SK-N-SH treated with all-trans-retinoic acid at 6 μM for 48 hours (cell line): Measurements from ENCODE around the gene VAC14.

ENCODE experiments used
- ATAC-seq: fragments of 200-7000 bp; cut with Tn5 transposase; 3 replicates; pipeline ENCODE4 v1.9.1; 2020; ENCODE audit warnings: mild to moderate bottlenecking, moderate library complexity
- ARNTL ChIP-seq: fragments of 450-650 bp; formaldehyde crosslinking; IDR thresholded peaks from 2 replicates; pipeline ENCODE4 v1.5.0; 2020; ENCODE audit warnings: low read depth, mild to moderate bottlenecking, moderate library complexity, borderline replicate concordance
- BACH2 ChIP-seq: fragments of 250-450 bp; sonication (Bioruptor Pico); IDR thresholded peaks from 2 replicates; pipeline ENCODE4 v1.9.0; 2021; ENCODE audit warnings: mild to moderate bottlenecking, borderline replicate concordance
- ESRRG ChIP-seq: fragments of 250-450 bp; sonication (Bioruptor Pico); IDR thresholded peaks from 2 replicates; pipeline ENCODE4 v1.6.1; 2021; ENCODE audit warnings: mild to moderate bottlenecking
- GLIS3 ChIP-seq: fragments of 250-450 bp; sonication (Bioruptor Pico); IDR thresholded peaks from 2 replicates; pipeline ENCODE4 v1.5.0; 2020; ENCODE audit warnings: mild to moderate bottlenecking, moderate library complexity
- ISL1 ChIP-seq: fragments of 250-450 bp; sonication (Bioruptor Pico); IDR thresholded peaks from 2 replicates; pipeline ENCODE4 v2.1.2; 2022; ENCODE audit warnings: mild to moderate bottlenecking, moderate library complexity
- OSR1 ChIP-seq: fragments of 250-450 bp; sonication (Bioruptor Pico); IDR thresholded peaks from 2 replicates; pipeline ENCODE4 v1.8.0; 2022; ENCODE audit warnings: moderate library complexity, mild to moderate bottlenecking, inconsistent platforms
- PPARA ChIP-seq: fragments of 250-450 bp; sonication (Bioruptor Pico); IDR thresholded peaks from 2 replicates; pipeline ENCODE4 v1.5.0; 2020; ENCODE audit warnings: mild to moderate bottlenecking, borderline replicate concordance
- SNAI2 ChIP-seq: fragments of 250-450 bp; sonication (Bioruptor Pico); IDR thresholded peaks from 2 replicates; pipeline ENCODE4 v1.5.0; 2020; ENCODE audit warnings: mild to moderate bottlenecking, moderate library complexity
- TCF4 ChIP-seq: fragments of 250-450 bp; sonication (Bioruptor Pico); IDR thresholded peaks from 2 replicates; pipeline ENCODE4 v1.8.0; 2021; ENCODE audit warnings: mild to moderate bottlenecking, moderate library complexity, borderline replicate concordance
- TOX ChIP-seq: fragments of 250-450 bp; sonication (Bioruptor Pico); IDR thresholded peaks from 2 replicates; pipeline ENCODE4 v1.8.0; 2021; ENCODE audit warnings: mild to moderate bottlenecking, moderate library complexity, borderline replicate concordance
- ZC3H10 ChIP-seq: fragments of 250-450 bp; sonication (Bioruptor Pico); IDR thresholded peaks from 2 replicates; pipeline ENCODE4 v1.5.1; 2021; ENCODE audit warnings: mild to moderate bottlenecking, moderate library complexity
- ZFP3 ChIP-seq: fragments of 250-450 bp; sonication (Bioruptor Pico); IDR thresholded peaks from 2 replicates; pipeline ENCODE4 v1.5.0; 2020; ENCODE audit warnings: mild to moderate bottlenecking, moderate library complexity
- ZFP30 ChIP-seq: fragments of 450-650 bp; formaldehyde crosslinking; IDR thresholded peaks from 2 replicates; pipeline ENCODE4 v1.5.0; 2022; ENCODE audit warnings: mild to moderate bottlenecking, moderate library complexity
- ZNF70 ChIP-seq: fragments of 450-650 bp; formaldehyde crosslinking; IDR thresholded peaks from 2 replicates; pipeline ENCODE4 v1.5.0; 2020; ENCODE audit warnings: mild to moderate bottlenecking, moderate library complexity
- ZNF8 ChIP-seq: fragments of 450-650 bp; formaldehyde crosslinking; IDR thresholded peaks from 2 replicates; pipeline ENCODE4 v1.5.0; 2020; ENCODE audit warnings: mild to moderate bottlenecking, moderate library complexity
- TF ChIP-seq, protein P1 (sequence below): fragments of 250-450 bp; sonication (Bioruptor Pico); IDR thresholded peaks from 2 replicates; pipeline ENCODE4 v1.5.0; 2020; ENCODE audit warnings: mild to moderate bottlenecking, moderate library complexity
- TF ChIP-seq, protein P2 (sequence below): fragments of 250-450 bp; sonication (Bioruptor Pico); IDR thresholded peaks from 2 replicates; pipeline ENCODE4 v1.5.1; 2020; ENCODE audit warnings: low read depth, mild to moderate bottlenecking, moderate library complexity
- TF ChIP-seq, protein P3 (sequence below): fragments of 250-450 bp; sonication (Bioruptor Pico); IDR thresholded peaks from 2 replicates; pipeline ENCODE4 v1.8.0; 2020; ENCODE audit warnings: mild to moderate bottlenecking, moderate library complexity, borderline replicate concordance
- TF ChIP-seq, protein P4 (sequence below): fragments of 250-450 bp; sonication (Bioruptor Pico); IDR thresholded peaks from 2 replicates; pipeline ENCODE4 v1.8.0; 2021; ENCODE audit warnings: low read depth, mild to moderate bottlenecking, moderate library complexity, borderline replicate concordance
- TF ChIP-seq, protein P5 (sequence below): fragments of 250-450 bp; sonication (Bioruptor Pico); IDR thresholded peaks from 2 replicates; pipeline ENCODE4 v1.5.1; 2021; ENCODE audit warnings: mild to moderate bottlenecking, moderate library complexity

Gene VAC14

DNA sequence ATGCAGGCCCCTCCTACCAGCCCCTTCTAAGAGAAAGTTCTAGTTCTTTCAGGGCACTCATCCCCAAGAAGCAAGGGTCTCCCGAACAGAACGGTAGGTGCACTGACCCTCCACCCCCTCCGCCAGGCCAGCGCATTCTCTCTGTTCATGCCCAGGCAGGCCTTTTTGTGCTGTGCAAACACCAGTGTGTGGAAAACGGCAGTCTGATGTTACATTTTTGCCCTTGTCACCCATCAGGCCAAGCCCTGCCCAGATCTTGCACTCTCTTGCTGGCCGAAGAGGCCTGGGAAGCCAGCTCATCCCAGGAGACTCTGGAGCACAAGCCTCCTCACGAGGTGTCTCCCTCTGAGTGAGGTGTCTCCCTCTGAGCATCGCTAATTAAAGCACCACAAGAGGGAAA, 99.0 kb downstream of the VAC14 start:
- no peak for TF ChIP-seq ISL1 (CRISPR knock-in tag)
- no peak for TF ChIP-seq ZC3H10
- no peak for TF ChIP-seq PPARA (CRISPR knock-in tag)
- TF ChIP-seq TCF4 (CRISPR knock-in tag): no peak
- TF ChIP-seq, protein P1, sequence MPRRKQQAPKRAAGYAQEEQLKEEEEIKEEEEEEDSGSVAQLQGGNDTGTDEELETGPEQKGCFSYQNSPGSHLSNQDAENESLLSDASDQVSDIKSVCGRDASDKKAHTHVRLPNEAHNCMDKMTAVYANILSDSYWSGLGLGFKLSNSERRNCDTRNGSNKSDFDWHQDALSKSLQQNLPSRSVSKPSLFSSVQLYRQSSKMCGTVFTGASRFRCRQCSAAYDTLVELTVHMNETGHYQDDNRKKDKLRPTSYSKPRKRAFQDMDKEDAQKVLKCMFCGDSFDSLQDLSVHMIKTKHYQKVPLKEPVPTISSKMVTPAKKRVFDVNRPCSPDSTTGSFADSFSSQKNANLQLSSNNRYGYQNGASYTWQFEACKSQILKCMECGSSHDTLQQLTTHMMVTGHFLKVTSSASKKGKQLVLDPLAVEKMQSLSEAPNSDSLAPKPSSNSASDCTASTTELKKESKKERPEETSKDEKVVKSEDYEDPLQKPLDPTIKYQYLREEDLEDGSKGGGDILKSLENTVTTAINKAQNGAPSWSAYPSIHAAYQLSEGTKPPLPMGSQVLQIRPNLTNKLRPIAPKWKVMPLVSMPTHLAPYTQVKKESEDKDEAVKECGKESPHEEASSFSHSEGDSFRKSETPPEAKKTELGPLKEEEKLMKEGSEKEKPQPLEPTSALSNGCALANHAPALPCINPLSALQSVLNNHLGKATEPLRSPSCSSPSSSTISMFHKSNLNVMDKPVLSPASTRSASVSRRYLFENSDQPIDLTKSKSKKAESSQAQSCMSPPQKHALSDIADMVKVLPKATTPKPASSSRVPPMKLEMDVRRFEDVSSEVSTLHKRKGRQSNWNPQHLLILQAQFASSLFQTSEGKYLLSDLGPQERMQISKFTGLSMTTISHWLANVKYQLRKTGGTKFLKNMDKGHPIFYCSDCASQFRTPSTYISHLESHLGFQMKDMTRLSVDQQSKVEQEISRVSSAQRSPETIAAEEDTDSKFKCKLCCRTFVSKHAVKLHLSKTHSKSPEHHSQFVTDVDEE (CRISPR knock-in tag): no peak
- TF ChIP-seq, protein P2, sequence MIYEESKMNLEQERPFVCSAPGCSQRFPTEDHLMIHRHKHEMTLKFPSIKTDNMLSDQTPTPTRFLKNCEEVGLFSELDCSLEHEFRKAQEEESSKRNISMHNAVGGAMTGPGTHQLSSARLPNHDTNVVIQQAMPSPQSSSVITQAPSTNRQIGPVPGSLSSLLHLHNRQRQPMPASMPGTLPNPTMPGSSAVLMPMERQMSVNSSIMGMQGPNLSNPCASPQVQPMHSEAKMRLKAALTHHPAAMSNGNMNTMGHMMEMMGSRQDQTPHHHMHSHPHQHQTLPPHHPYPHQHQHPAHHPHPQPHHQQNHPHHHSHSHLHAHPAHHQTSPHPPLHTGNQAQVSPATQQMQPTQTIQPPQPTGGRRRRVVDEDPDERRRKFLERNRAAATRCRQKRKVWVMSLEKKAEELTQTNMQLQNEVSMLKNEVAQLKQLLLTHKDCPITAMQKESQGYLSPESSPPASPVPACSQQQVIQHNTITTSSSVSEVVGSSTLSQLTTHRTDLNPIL (CRISPR knock-in tag): no peak
- TF ChIP-seq GLIS3 (CRISPR knock-in tag): no peak
- TF ChIP-seq ZNF70 (CRISPR knock-in tag): no peak
- no peak for TF ChIP-seq ZNF8 (CRISPR knock-in tag)
- TF ChIP-seq, protein P3, sequence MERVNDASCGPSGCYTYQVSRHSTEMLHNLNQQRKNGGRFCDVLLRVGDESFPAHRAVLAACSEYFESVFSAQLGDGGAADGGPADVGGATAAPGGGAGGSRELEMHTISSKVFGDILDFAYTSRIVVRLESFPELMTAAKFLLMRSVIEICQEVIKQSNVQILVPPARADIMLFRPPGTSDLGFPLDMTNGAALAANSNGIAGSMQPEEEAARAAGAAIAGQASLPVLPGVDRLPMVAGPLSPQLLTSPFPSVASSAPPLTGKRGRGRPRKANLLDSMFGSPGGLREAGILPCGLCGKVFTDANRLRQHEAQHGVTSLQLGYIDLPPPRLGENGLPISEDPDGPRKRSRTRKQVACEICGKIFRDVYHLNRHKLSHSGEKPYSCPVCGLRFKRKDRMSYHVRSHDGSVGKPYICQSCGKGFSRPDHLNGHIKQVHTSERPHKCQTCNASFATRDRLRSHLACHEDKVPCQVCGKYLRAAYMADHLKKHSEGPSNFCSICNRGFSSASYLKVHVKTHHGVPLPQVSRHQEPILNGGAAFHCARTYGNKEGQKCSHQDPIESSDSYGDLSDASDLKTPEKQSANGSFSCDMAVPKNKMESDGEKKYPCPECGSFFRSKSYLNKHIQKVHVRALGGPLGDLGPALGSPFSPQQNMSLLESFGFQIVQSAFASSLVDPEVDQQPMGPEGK: no peak
- TF ChIP-seq, protein P4, sequence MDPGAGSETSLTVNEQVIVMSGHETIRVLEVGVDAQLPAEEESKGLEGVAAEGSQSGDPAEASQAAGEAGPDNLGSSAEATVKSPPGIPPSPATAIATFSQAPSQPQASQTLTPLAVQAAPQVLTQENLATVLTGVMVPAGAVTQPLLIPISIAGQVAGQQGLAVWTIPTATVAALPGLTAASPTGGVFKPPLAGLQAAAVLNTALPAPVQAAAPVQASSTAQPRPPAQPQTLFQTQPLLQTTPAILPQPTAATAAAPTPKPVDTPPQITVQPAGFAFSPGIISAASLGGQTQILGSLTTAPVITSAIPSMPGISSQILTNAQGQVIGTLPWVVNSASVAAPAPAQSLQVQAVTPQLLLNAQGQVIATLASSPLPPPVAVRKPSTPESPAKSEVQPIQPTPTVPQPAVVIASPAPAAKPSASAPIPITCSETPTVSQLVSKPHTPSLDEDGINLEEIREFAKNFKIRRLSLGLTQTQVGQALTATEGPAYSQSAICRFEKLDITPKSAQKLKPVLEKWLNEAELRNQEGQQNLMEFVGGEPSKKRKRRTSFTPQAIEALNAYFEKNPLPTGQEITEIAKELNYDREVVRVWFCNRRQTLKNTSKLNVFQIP (CRISPR knock-in tag): no peak
- no peak for TF ChIP-seq ARNTL
- TF ChIP-seq OSR1: no peak
- no peak for ATAC-seq

DNA sequence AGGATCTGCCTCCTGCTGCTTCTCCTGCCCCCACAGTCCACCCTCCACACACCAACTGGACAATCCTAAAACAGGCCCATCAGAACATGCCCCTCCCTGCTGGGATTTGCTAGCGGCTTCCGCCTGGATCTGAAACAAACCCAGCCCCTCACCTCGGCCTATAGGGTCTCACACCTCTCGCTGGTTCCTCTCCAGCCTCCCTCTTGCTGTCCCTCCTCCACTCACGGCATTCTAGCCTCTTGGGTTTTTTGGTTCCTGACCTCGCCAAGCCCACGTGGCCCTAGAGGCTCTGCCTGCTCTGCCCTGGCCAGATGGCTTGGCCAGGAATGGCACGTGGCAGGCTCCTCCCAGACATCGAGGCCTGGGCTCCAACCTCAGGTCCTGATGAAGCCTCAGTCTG, 99.4 kb downstream of the VAC14 start:
- no peak for TF ChIP-seq ESRRG (CRISPR knock-in tag)
- no peak for TF ChIP-seq ZFP3 (CRISPR knock-in tag)
- TF ChIP-seq ZFP30 (CRISPR knock-in tag): no peak
- TF ChIP-seq, protein P5, sequence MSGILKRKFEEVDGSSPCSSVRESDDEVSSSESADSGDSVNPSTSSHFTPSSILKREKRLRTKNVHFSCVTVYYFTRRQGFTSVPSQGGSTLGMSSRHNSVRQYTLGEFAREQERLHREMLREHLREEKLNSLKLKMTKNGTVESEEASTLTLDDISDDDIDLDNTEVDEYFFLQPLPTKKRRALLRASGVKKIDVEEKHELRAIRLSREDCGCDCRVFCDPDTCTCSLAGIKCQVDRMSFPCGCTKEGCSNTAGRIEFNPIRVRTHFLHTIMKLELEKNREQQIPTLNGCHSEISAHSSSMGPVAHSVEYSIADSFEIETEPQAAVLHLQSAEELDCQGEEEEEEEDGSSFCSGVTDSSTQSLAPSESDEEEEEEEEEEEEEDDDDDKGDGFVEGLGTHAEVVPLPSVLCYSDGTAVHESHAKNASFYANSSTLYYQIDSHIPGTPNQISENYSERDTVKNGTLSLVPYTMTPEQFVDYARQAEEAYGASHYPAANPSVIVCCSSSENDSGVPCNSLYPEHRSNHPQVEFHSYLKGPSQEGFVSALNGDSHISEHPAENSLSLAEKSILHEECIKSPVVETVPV (CRISPR knock-in tag): no peak
- no peak for TF ChIP-seq TOX (CRISPR knock-in tag)
- no peak for TF ChIP-seq ZC3H10
- TF ChIP-seq BACH2 (CRISPR knock-in tag): no peak
- TF ChIP-seq, protein P3: no peak
- no peak for TF ChIP-seq GLIS3 (CRISPR knock-in tag)
- TF ChIP-seq, protein P4 (CRISPR knock-in tag): no peak
- TF ChIP-seq ZNF8 (CRISPR knock-in tag): no peak
- TF ChIP-seq, protein P1 (CRISPR knock-in tag): no peak
- TF ChIP-seq SNAI2 (CRISPR knock-in tag): no peak
- no peak for TF ChIP-seq ARNTL
- ATAC-seq: no peak
